Measurements from ENCODE around the gene ZNF678.
A peak's percentile ranks its signal among the peaks of the same experiment; 100 is the strongest.

Gene ZNF678

GRCh38 chr1:227607336-227607898, 44.1 kb downstream of the ZNF678 start:
- no peak overlapping the region for H3K4me2 ChIP-seq
- TF ChIP-seq Cebpa-rat (IDR thresholded peaks at IDR 0.05), result no peak
- H3K4me1 ChIP-seq, result no peaks in the 10 kb centered on the region
- H3K9ac ChIP-seq, result no peak overlapping the region
- H3K36me3 ChIP-seq, result peaks cover 75 to 91% (median 80%) of the 10 kb centered on the region in 11 experiments
- H3K4me3 ChIP-seq, result no peak overlapping the region
- peaks cover 90 to 98% (median 96%) of the 10 kb centered on the region in 11 experiments for H3K9me3 ChIP-seq (replicated peaks in 1 of 11)
- no peaks in the 10 kb centered on the region for H3K27me3 ChIP-seq
- H4K20me1 ChIP-seq, result no peaks in the 10 kb centered on the region
- no peak overlapping the region for H3K27ac ChIP-seq

- H4K20me1 ChIP-seq, result no peaks in the 10 kb centered on the region
- H3K9me3 ChIP-seq (replicated peaks in 1 of 11), result peaks cover 92 to 100% (median 98%) of the 10 kb centered on the region in 11 experiments
- H3K4me2 ChIP-seq, result no peak overlapping the region
- H3K27ac ChIP-seq, result no peak overlapping the region
- H3K4me3 ChIP-seq, result peak overlapping the region in 2 of 10 experiments; percentile 9 to 12; a peak in 2 of 20 replicates
- no peak for TF ChIP-seq Cebpa-rat (IDR thresholded peaks at IDR 0.05)
- H3K9ac ChIP-seq, result no peak overlapping the region
- H3K4me1 ChIP-seq, result no peaks in the 10 kb centered on the region
- peaks cover 84 to 94% (median 89%) of the 10 kb centered on the region in 11 experiments for H3K36me3 ChIP-seq
- H3K27me3 ChIP-seq, result no peaks in the 10 kb centered on the region
Observed at GRCh38 chr1:227612658-227613057, 49.3 kb downstream of the ZNF678 start.

- no peak overlapping the region for H3K4me3 ChIP-seq
- no peaks in the 10 kb centered on the region for H3K4me1 ChIP-seq
- no peak overlapping the region for H3K9ac ChIP-seq
- no peak overlapping the region for H3K27ac ChIP-seq
- peaks cover 92 to 100% (median 97%) of the 10 kb centered on the region in 11 experiments for H3K36me3 ChIP-seq
- H3K9me3 ChIP-seq (replicated peaks in 1 of 11), result peaks cover 98 to 100% (median 100%) of the 10 kb centered on the region in 11 experiments
- no peaks in the 10 kb centered on the region for H3K27me3 ChIP-seq
- no peaks in the 10 kb centered on the region for H4K20me1 ChIP-seq
- no peak for TF ChIP-seq Cebpa-rat (IDR thresholded peaks at IDR 0.05)
- H3K4me2 ChIP-seq, result no peak overlapping the region
Observed at GRCh38 chr1:227613526-227613925, 50.2 kb downstream of the ZNF678 start.

GRCh38 chr1:227621211-227621610, 57.9 kb downstream of the ZNF678 start:
- Histone ChIP-seq H3K4me2 (no peak overlapping the region), H4K20me1 (no peaks in the 10 kb centered on the region), H3K9ac (no peak overlapping the region), H3K27me3 (no peaks in the 10 kb centered on the region), H3K9me3 (replicated peaks in 1 of 11) (peaks cover 100% of the 10 kb centered on the region in 11 experiments), H3K4me1 (no peaks in the 10 kb centered on the region), H3K27ac (no peak overlapping the region), H3K4me3 (0 out of 20 replicates have a peak overlapping the region, but pooled peaks of 1 of the 10 experiments have one; percentile 2), H3K36me3 (peaks cover 90 to 99% (median 96%) of the 10 kb centered on the region in 11 experiments)
- no peak for TF ChIP-seq Cebpa-rat (IDR thresholded peaks at IDR 0.05)

GRCh38 chr1:227622739-227623475, 59.6 kb downstream of the ZNF678 start:
- H4K20me1 ChIP-seq, result no peaks in the 10 kb centered on the region
- TF ChIP-seq Cebpa-rat (IDR thresholded peaks at IDR 0.05), result no peak

GRCh38 chr1:227632325-227632724, 69.0 kb downstream of the ZNF678 start:
- H3K4me3 ChIP-seq, result peak overlapping the region in 1 of 10 experiments; percentile 15; a peak in 1 of 20 replicates
- H3K27me3 ChIP-seq, result no peaks in the 10 kb centered on the region
- TF ChIP-seq Cebpa-rat (IDR thresholded peaks at IDR 0.05), result no peak
- H3K9me3 ChIP-seq (replicated peaks in 1 of 11), result peaks cover 100% of the 10 kb centered on the region in 11 experiments
- no peaks in the 10 kb centered on the region for H3K4me1 ChIP-seq
- no peak overlapping the region for H3K27ac ChIP-seq
- H4K20me1 ChIP-seq, result no peaks in the 10 kb centered on the region
- no peak overlapping the region for H3K9ac ChIP-seq
- H3K4me2 ChIP-seq, result no peak overlapping the region
- H3K36me3 ChIP-seq, result peaks cover 77 to 99% (median 97%) of the 10 kb centered on the region in 11 experiments

More at GRCh38 chr1:227622739-227623475, 59.6 kb downstream of the ZNF678 start:
- Histone ChIP-seq H3K4me3 (peak overlapping the region in 1 of 10 experiments; percentile 4; a peak in 1 of 20 replicates), H3K4me2 (no peak overlapping the region), H3K27me3 (no peaks in the 10 kb centered on the region), H3K9me3 (replicated peaks in 1 of 11) (peaks cover 100% of the 10 kb centered on the region in 11 experiments), H3K27ac (no peak overlapping the region), H3K9ac (no peak overlapping the region), H3K36me3 (peaks cover 88 to 99% (median 94%) of the 10 kb centered on the region in 11 experiments), H3K4me1 (no peaks in the 10 kb centered on the region)

GRCh38 chr1:227635596-227635995, 72.2 kb downstream of the ZNF678 start:
- no peak for TF ChIP-seq Cebpa-rat (IDR thresholded peaks at IDR 0.05)
- H3K4me2 ChIP-seq, result no peak overlapping the region
- peaks cover 86 to 99% (median 97%) of the 10 kb centered on the region in 11 experiments for H3K36me3 ChIP-seq
- H3K27me3 ChIP-seq, result no peaks in the 10 kb centered on the region
- 0 out of 20 replicates have a peak overlapping the region, but pooled peaks of 1 of the 10 experiments have one; percentile 9 for H3K4me3 ChIP-seq
- H3K9ac ChIP-seq, result no peak overlapping the region
- no peak overlapping the region for H3K27ac ChIP-seq
- H3K9me3 ChIP-seq (replicated peaks in 1 of 11), result peaks cover 100% of the 10 kb centered on the region in 11 experiments
- no peaks in the 10 kb centered on the region for H4K20me1 ChIP-seq
- H3K4me1 ChIP-seq, result no peaks in the 10 kb centered on the region

- Histone ChIP-seq H3K9ac (no peak overlapping the region), H3K4me3 (peak overlapping the region; percentile 4 to 37 (median 30); a peak in 10 of 20 replicates), H3K4me2 (no peak overlapping the region), H3K4me1 (no peaks in the 10 kb centered on the region), H3K36me3 (peaks cover 73 to 98% (median 89%) of the 10 kb centered on the region in 11 experiments), H3K27ac (no peak overlapping the region), H4K20me1 (no peaks in the 10 kb centered on the region), H3K27me3 (no peaks in the 10 kb centered on the region), H3K9me3 (replicated peaks in 1 of 11) (peaks cover 97 to 100% (median 100%) of the 10 kb centered on the region in 11 experiments)
- TF ChIP-seq Cebpa-rat (IDR thresholded peaks at IDR 0.05), result no peak
Observed at GRCh38 chr1:227654431-227654830, 91.1 kb downstream of the ZNF678 start.

All from BLaER1 treated with 17β-estradiol and CSF1 and Interleukin-3, amounts not matched to agents 10 nM and 100 nM (cell line).